WTC11 (cell line): ENCODE data around the gene ADIPOQ. TPM values are rescaled to one million over a fixed set of nuclear protein-coding genes. Genes with fewer than 3 reads are reported as not detected.
"Not testable (repeated sequence)": the region's sequence is repeated elsewhere in the genome, so short reads cannot be mapped to it uniquely, and the experiment has no call there.

Source experiments
- ATAC-seq: fragments of 200-7000 bp; cut with Tn5 transposase; 2 replicates; pipeline ENCODE4 v1.10.0; 2021; ENCODE audit warnings: mild to moderate bottlenecking, moderate library complexity
- CTCF ChIA-PET: fragments of 300-600 bp; sonication (Branson Sonifier 250); formaldehyde crosslinking; loops from one replicate; lab custom pipeline; 2021; ENCODE audit warnings: antibody characterized with exemption; lab: Charles Lee
- POLR2A ChIA-PET: fragments of 350-600 bp; sonication (Branson Sonifier 250); formaldehyde crosslinking; loops from one replicate; lab custom pipeline; 2021; ENCODE audit warnings: antibody characterized with exemption; lab: Charles Lee
- DNase-seq: peaks from one replicate; pipeline ENCODE4 v3.0.0; 2021; ENCODE audit warnings: low spot score
- H3K27ac Mint-ChIP-seq: 2 replicates; pipeline ENCODE4 v1.8.0; 2021; ENCODE audit warnings: mixed read lengths
- H3K27me3 Mint-ChIP-seq: 2 replicates; pipeline ENCODE4 v1.8.0; 2021; ENCODE audit warnings: low read depth, mild to moderate bottlenecking, moderate library complexity, mixed read lengths
- H3K36me3 Mint-ChIP-seq: 2 replicates; pipeline ENCODE4 v1.8.0; 2021; ENCODE audit warnings: mixed read lengths
- H3K4me1 Mint-ChIP-seq: 2 replicates; pipeline ENCODE4 v1.8.0; 2022; ENCODE audit warnings: mixed read lengths
- H3K4me3 Mint-ChIP-seq: 2 replicates; pipeline ENCODE4 v1.8.0; 2021; ENCODE audit warnings: mild to moderate bottlenecking, moderate library complexity, mixed read lengths
- H3K9me3 Mint-ChIP-seq: 2 replicates; pipeline ENCODE4 v1.8.0; 2021; ENCODE audit warnings: mixed read lengths
- AR ChIP-seq: fragments of 250-450 bp; sonication (Bioruptor Pico); IDR thresholded peaks from 2 replicates; pipeline ENCODE4 v1.9.0; 2021; ENCODE audit warnings: mild to moderate bottlenecking
- ARID4B ChIP-seq: sonication (generic); formaldehyde crosslinking; IDR thresholded peaks from 2 replicates; pipeline ENCODE4 v1.8.0; 2023; ENCODE audit warnings: missing genetic modification reagents, mild to moderate bottlenecking, borderline replicate concordance
- ATF6 ChIP-seq: sonication (generic); formaldehyde crosslinking; IDR thresholded peaks from 2 replicates; pipeline ENCODE4 v1.8.1; 2023; ENCODE audit warnings: mild to moderate bottlenecking, missing genetic modification reagents
- CREB1 ChIP-seq: sonication (generic); formaldehyde crosslinking; IDR thresholded peaks from 2 replicates; pipeline ENCODE4 v1.8.0; 2023; ENCODE audit warnings: mild to moderate bottlenecking, missing genetic modification reagents
- FOXP1 ChIP-seq: sonication (generic); formaldehyde crosslinking; IDR thresholded peaks from 2 replicates; pipeline ENCODE4 v1.8.0; 2022; ENCODE audit warnings: missing genetic modification reagents, mild to moderate bottlenecking, moderate library complexity, borderline replicate concordance
- HMGXB4 ChIP-seq: sonication (generic); formaldehyde crosslinking; IDR thresholded peaks from 2 replicates; pipeline ENCODE4 v1.8.1; 2023; ENCODE audit warnings: mild to moderate bottlenecking, moderate library complexity, missing genetic modification reagents
- NFE2L1 ChIP-seq: sonication (generic); formaldehyde crosslinking; IDR thresholded peaks from 2 replicates; pipeline ENCODE4 v1.8.1; 2023; ENCODE audit warnings: missing genetic modification reagents
- NFYB ChIP-seq: sonication (generic); formaldehyde crosslinking; conservative IDR thresholded peaks from 2 replicates; pipeline ENCODE4 v1.8.0; 2022; ENCODE audit warnings: low read depth, missing genetic modification reagents
- NR3C1 ChIP-seq: sonication (generic); formaldehyde crosslinking; conservative IDR thresholded peaks from 2 replicates; pipeline ENCODE4 v1.8.1; 2023; ENCODE audit warnings: low read depth, mild to moderate bottlenecking, missing genetic modification reagents
- RELA ChIP-seq: sonication (generic); formaldehyde crosslinking; IDR thresholded peaks from 2 replicates; pipeline ENCODE4 v1.8.1; 2022; ENCODE audit warnings: missing genetic modification reagents, mild to moderate bottlenecking, borderline replicate concordance
- SMAD4 ChIP-seq: sonication (generic); formaldehyde crosslinking; IDR thresholded peaks from 2 replicates; pipeline ENCODE4 v1.8.0; 2022; ENCODE audit warnings: mild to moderate bottlenecking, missing genetic modification reagents
- TCF7 ChIP-seq: sonication (generic); formaldehyde crosslinking; IDR thresholded peaks from 2 replicates; pipeline ENCODE4 v1.8.0; 2022; ENCODE audit warnings: mild to moderate bottlenecking, low read depth, missing genetic modification reagents, moderate library complexity
- USF1 ChIP-seq: sonication (generic); formaldehyde crosslinking; IDR thresholded peaks from 2 replicates; pipeline ENCODE4 v1.8.0; 2022; ENCODE audit warnings: mild to moderate bottlenecking, missing genetic modification reagents
- ZBTB43 ChIP-seq: sonication (generic); formaldehyde crosslinking; IDR thresholded peaks from 2 replicates; pipeline ENCODE4 v1.8.1; 2023; ENCODE audit warnings: mild to moderate bottlenecking, missing genetic modification reagents
- ZSCAN18 ChIP-seq: fragments of 250-450 bp; sonication (Bioruptor Pico); IDR thresholded peaks from 2 replicates; pipeline ENCODE4 v2.1.2; 2022; ENCODE audit warnings: mild to moderate bottlenecking, moderate library complexity
- total RNA-seq: library from RNA; stranded (reverse); gene quantifications from 3 replicates; pipeline ENCODE4 v1.2.3, GENCODE V29; 2021

ADIPOQ gene
- total RNA-seq, 1 experiment from 2014 or later, result not detected

GRCh38 chr3:186886202-186886981 is 43.9 kb downstream of the ADIPOQ start:
- peaks cover 37% of the 10 kb centered on the region for H3K4me1 Mint-ChIP-seq
- DNase-seq, result no peak
- CTCF ChIA-PET, result no interaction called here
- POLR2A ChIA-PET, result no interaction called here
- TF ChIP-seq CREB1 (CRISPR knock-in tag), result no peak
- no peak for TF ChIP-seq ZSCAN18 (CRISPR knock-in tag)
- no peak for TF ChIP-seq AR (CRISPR knock-in tag)
- TF ChIP-seq ZBTB43 (CRISPR knock-in tag), result no peak
- no peak for TF ChIP-seq SMAD4
- no peak for TF ChIP-seq NFE2L1 (CRISPR knock-in tag)
- no peak for TF ChIP-seq ARID4B
- no peak for TF ChIP-seq NR3C1 (CRISPR knock-in tag)
- TF ChIP-seq TCF7 (CRISPR knock-in tag), result no peak
- TF ChIP-seq FOXP1 (CRISPR knock-in tag), result no peak
- TF ChIP-seq, all 79 proteins: peak for 0
- Mint-ChIP-seq H3K36me3 (0 out of 2 replicates have a peak, but pooled peaks cover 5% of the 10 kb centered on the region), H3K27me3 (peaks cover 2% of the 10 kb centered on the region), H3K27ac (peak overlapping the region; percentile 87), H3K4me3 (no peak overlapping the region), H3K9me3 (no peaks in the 10 kb centered on the region)
- peak; percentile 51 for ATAC-seq

GRCh38 chr3:186887507-186887938 is 45.0 kb downstream of the ADIPOQ start:
- ATAC-seq, H3K27me3 Mint-ChIP-seq, H3K36me3 Mint-ChIP-seq, H3K4me3 Mint-ChIP-seq, H3K9me3 Mint-ChIP-seq, CTCF ChIA-PET, DNase-seq, POLR2A ChIA-PET: not testable (repeated sequence)
- Mint-ChIP-seq H3K27ac (peak overlapping the region; percentile 11), H3K4me1 (peaks cover 37% of the 10 kb centered on the region)

- POLR2A ChIA-PET, result no interaction called here
- H3K4me1 Mint-ChIP-seq, result peaks cover 41% of the 10 kb centered on the region
- TF ChIP-seq NFYB (CRISPR knock-in tag) (no peak), RELA (CRISPR knock-in tag) (no peak), USF1 (no peak), ATF6 (CRISPR knock-in tag) (no peak), HMGXB4 (CRISPR knock-in tag) (no peak)
Measured at GRCh38 chr3:186888569-186888968, 46.1 kb downstream of the ADIPOQ start.

More at GRCh38 chr3:186888569-186888968, 46.1 kb downstream of the ADIPOQ start:
- Mint-ChIP-seq H3K4me3 (peak overlapping the region; percentile 31), H3K36me3 (0 out of 2 replicates have a peak, but pooled peaks cover 5% of the 10 kb centered on the region), H3K27me3 (peaks cover 2% of the 10 kb centered on the region), H3K27ac (peak overlapping the region; percentile 50; the same call in 1 of the 2 replicates), H3K9me3 (no peaks in the 10 kb centered on the region)
- CTCF ChIA-PET, result no interaction called here
- peak; percentile 61 for ATAC-seq
- no peak for DNase-seq
